GM23338 (cell line): ENCODE measurements around the gene AKR1C1. TPM values are rescaled to one million over a fixed set of nuclear protein-coding genes. Genes with fewer than 3 reads are reported as not detected.

ENCODE experiments used
- ATAC-seq: fragments of 200-7000 bp; cut with Tn5 transposase; 3 replicates; pipeline ENCODE4 v1.9.1; 2020
- DNase-seq: peaks from one replicate; pipeline ENCODE4 v3.0.0-alpha.2; 2015; ENCODE audit warnings: low spot score
- H2AFZ ChIP-seq: fragments of 200-600 bp; sonication (generic); 2 replicates; pipeline ENCODE4 v1.8.0; 2016; ENCODE audit warnings: antibody characterized with exemption, mild to moderate bottlenecking, moderate library complexity
- H3F3A ChIP-seq: fragments of 200-600 bp; sonication (generic); replicated peaks from 2 replicates; pipeline ENCODE4 v1.8.0; 2017; ENCODE audit warnings: antibody characterized with exemption, mixed run types, low read depth
- H3K27ac ChIP-seq: fragments of 200-600 bp; sonication (generic); 2 replicates; pipeline ENCODE4 v1.6.1; 2016; ENCODE audit warnings: low read depth
- H3K27me3 ChIP-seq: fragments of 200-600 bp; sonication (generic); 2 replicates; pipeline ENCODE4 v1.8.0; 2016; ENCODE audit warnings: mild to moderate bottlenecking, mixed run types, moderate library complexity; ENCODE audit not compliant: insufficient read depth
- H3K36me3 ChIP-seq: fragments of 200-600 bp; sonication (generic); 2 replicates; pipeline ENCODE4 v1.8.0; 2016; ENCODE audit warnings: mild to moderate bottlenecking; ENCODE audit not compliant: insufficient read depth
- H3K4me1 ChIP-seq: fragments of 200-600 bp; sonication (generic); 2 replicates; pipeline ENCODE4 v1.8.0; 2016; ENCODE audit warnings: mild to moderate bottlenecking, moderate library complexity; ENCODE audit not compliant: insufficient read depth
- H3K4me2 ChIP-seq: fragments of 200-600 bp; sonication (generic); 2 replicates; pipeline ENCODE4 v1.7.1; 2017; ENCODE audit warnings: mixed run types
- H3K4me3 ChIP-seq: fragments of 200-600 bp; sonication (generic); 2 replicates; pipeline ENCODE4 v1.6.1; 2016; ENCODE audit warnings: mixed run types
- H3K79me2 ChIP-seq: fragments of 200-600 bp; sonication (generic); replicated peaks from 2 replicates; pipeline ENCODE4 v1.8.0; 2017; ENCODE audit warnings: mild to moderate bottlenecking; ENCODE audit not compliant: insufficient read depth
- H3K9me2 ChIP-seq: fragments of 200-600 bp; sonication (generic); 2 replicates; pipeline ENCODE4 v1.8.0; 2017; ENCODE audit not compliant: insufficient read depth
- H4K20me1 ChIP-seq: fragments of 200-600 bp; sonication (generic); replicated peaks from 2 replicates; pipeline ENCODE4 v1.8.0; 2017; ENCODE audit warnings: mild to moderate bottlenecking; ENCODE audit not compliant: insufficient read depth
- H3K27ac Mint-ChIP-seq: 2 replicates; pipeline ENCODE4 v1.8.0; 2020; ENCODE audit warnings: inconsistent platforms, mild to moderate bottlenecking, moderate library complexity, mixed read lengths
- H3K27me3 Mint-ChIP-seq: 3 replicates; pipeline ENCODE4 v1.8.0; 2022; ENCODE audit warnings: low read depth, mild to moderate bottlenecking, moderate library complexity, mixed read lengths, inconsistent platforms; ENCODE audit not compliant: insufficient read depth, poor library complexity
- H3K36me3 Mint-ChIP-seq: 3 replicates; pipeline ENCODE4 v1.8.0; 2021; ENCODE audit warnings: low read depth, mild to moderate bottlenecking, inconsistent platforms, moderate library complexity, mixed read lengths
- H3K4me1 Mint-ChIP-seq: 3 replicates; pipeline ENCODE4 v1.8.0; 2020; ENCODE audit warnings: mild to moderate bottlenecking, inconsistent platforms, mixed read lengths
- H3K4me3 Mint-ChIP-seq: 3 replicates; pipeline ENCODE4 v1.8.0; 2021; ENCODE audit warnings: moderate library complexity, mild to moderate bottlenecking, inconsistent platforms, mixed read lengths
- H3K9me3 Mint-ChIP-seq: 3 replicates; pipeline ENCODE4 v1.8.0; 2020; ENCODE audit warnings: moderate library complexity, mild to moderate bottlenecking, inconsistent platforms, mixed read lengths
- CREB1 ChIP-seq: fragments of 250-450 bp; sonication (Bioruptor Pico); IDR thresholded peaks from 2 replicates; pipeline ENCODE4 v1.5.0; 2020; ENCODE audit warnings: low read depth, mild to moderate bottlenecking, moderate library complexity
- CTCF ChIP-seq, 2 experiments: fragments of 200-600 bp in 1 of 2; sonication (generic) in 1 of 2; conservative IDR thresholded peaks; 2 replicates each; pipeline versions ENCODE4 v1.5.1 to v1.6.1; 2016 to 2017; ENCODE audit warnings: antibody characterized with exemption in 2 of 2, low read depth in 2 of 2, mild to moderate bottlenecking in 2 of 2, moderate library complexity in 1 of 2
- JUNB ChIP-seq: IDR thresholded peaks from one replicate; pipeline ENCODE4 v1.6.1; 2016; ENCODE audit warnings: antibody characterized with exemption; ENCODE audit not compliant: unreplicated experiment
- POLR2AphosphoS5 ChIP-seq: IDR thresholded peaks from 2 replicates; pipeline ENCODE4 v1.6.1; 2016; ENCODE audit warnings: antibody characterized with exemption, low read depth
- STAT1 ChIP-seq: IDR thresholded peaks from one replicate; pipeline ENCODE4 v1.6.1; 2016; ENCODE audit warnings: antibody characterized with exemption; ENCODE audit not compliant: unreplicated experiment
- polyA plus RNA-seq: library from polyadenylated mRNA; unstranded; fragments of >200 nt; fragmentation: Nextera tagmentation; extraction: Ambion mirVana; gene quantifications from 2 replicates; pipeline ENCODE4 v1.2.1, GENCODE V29; 2016
- total RNA-seq: library from RNA; depleted of rRNA; stranded (reverse); fragments of >200 nt; shearing (Covaris generic); gene quantifications from 2 replicates; pipeline ENCODE4 v1.2.3, GENCODE V29; 2014

AKR1C1 gene
- total and polyA plus RNA-seq, 2 experiments from 2014 or later, result 2.6 to 5.1 TPM

GRCh38 chr10:4978870-4979269, 15.7 kb downstream of the AKR1C1 start:
- peaks cover 15% of the 10 kb centered on the region for H3K4me1 Mint-ChIP-seq
- no peak overlapping the region for H3K27ac Mint-ChIP-seq
- no peak for ATAC-seq
- H3K27me3 ChIP-seq, result no peaks in the 10 kb centered on the region
- no peaks in the 10 kb centered on the region for H3K36me3 Mint-ChIP-seq
- no peaks in the 10 kb centered on the region for H3K9me2 ChIP-seq
- no peaks in the 10 kb centered on the region for H3F3A ChIP-seq
- H3K27me3 Mint-ChIP-seq, result peaks cover 9% of the 10 kb centered on the region
- peaks cover 8% of the 10 kb centered on the region; the same call in 1 of the 2 replicates for H3K4me1 ChIP-seq
- H3K4me2 ChIP-seq, result no peak overlapping the region
- H3K9me3 Mint-ChIP-seq, result no peaks in the 10 kb centered on the region
- no peak for DNase-seq
- H2AFZ ChIP-seq, result no peak overlapping the region
- H3K4me3 ChIP-seq, result no peak overlapping the region
- TF ChIP-seq STAT1, result no peak
- H3K36me3 ChIP-seq, result no peaks in the 10 kb centered on the region
- H3K27ac ChIP-seq, result no peak overlapping the region
- no peaks in the 10 kb centered on the region for H3K79me2 ChIP-seq
- no peaks in the 10 kb centered on the region for H4K20me1 ChIP-seq
- H3K4me3 Mint-ChIP-seq, result no peak overlapping the region

GRCh38 chr10:4980793-4981192, 17.6 kb downstream of the AKR1C1 start:
- no peak for DNase-seq
- Histone ChIP-seq H3K4me1 (peaks cover 8% of the 10 kb centered on the region; the same call in 1 of the 2 replicates), H3K36me3 (no peaks in the 10 kb centered on the region), H3K27me3 (no peaks in the 10 kb centered on the region), H3K79me2 (no peaks in the 10 kb centered on the region), H2AFZ (no peak overlapping the region), H3K4me2 (no peak overlapping the region), H3K4me3 (no peak overlapping the region), H3K9me2 (no peaks in the 10 kb centered on the region), H3F3A (no peaks in the 10 kb centered on the region), H3K27ac (no peak overlapping the region), H4K20me1 (no peaks in the 10 kb centered on the region)
- H3K4me1 Mint-ChIP-seq, result peaks cover 15% of the 10 kb centered on the region
- H3K9me3 Mint-ChIP-seq, result no peaks in the 10 kb centered on the region
- ATAC-seq, result no peak
- H3K27me3 Mint-ChIP-seq, result peaks cover 14% of the 10 kb centered on the region
- no peak overlapping the region for H3K27ac Mint-ChIP-seq
- no peak for TF ChIP-seq JUNB
- TF ChIP-seq POLR2AphosphoS5, result no peak
- TF ChIP-seq CREB1, result no peak
- no peaks in the 10 kb centered on the region for H3K36me3 Mint-ChIP-seq
- no peak overlapping the region for H3K4me3 Mint-ChIP-seq

GRCh38 chr10:4981722-4982471, 18.7 kb downstream of the AKR1C1 start:
- Mint-ChIP-seq H3K36me3 (no peaks in the 10 kb centered on the region), H3K4me3 (no peak overlapping the region), H3K4me1 (peaks cover 15% of the 10 kb centered on the region), H3K27ac (peak overlapping the region; percentile 71), H3K9me3 (0 out of 3 replicates have a peak, but pooled peaks cover 3% of the 10 kb centered on the region), H3K27me3 (peaks cover 14% of the 10 kb centered on the region)
- Histone ChIP-seq H2AFZ (peak overlapping the region; percentile 65), H3K36me3 (no peaks in the 10 kb centered on the region), H3F3A (no peaks in the 10 kb centered on the region), H3K4me3 (no peak overlapping the region), H3K79me2 (no peaks in the 10 kb centered on the region), H3K4me2 (0 out of 2 replicates have a peak overlapping the region, but pooled peaks have one; percentile 48), H4K20me1 (no peaks in the 10 kb centered on the region), H3K27me3 (no peaks in the 10 kb centered on the region), H3K9me2 (no peaks in the 10 kb centered on the region), H3K4me1 (peaks cover 8% of the 10 kb centered on the region; the same call in 1 of the 2 replicates), H3K27ac (no peak overlapping the region)
- ATAC-seq (peak; percentile 92), DNase-seq (peak; percentile 91)
- TF ChIP-seq STAT1, result no peak
- TF ChIP-seq CTCF (conservative IDR thresholded peaks at IDR 0.05; ENCODE audit: low read depth in 2 of 2), result peak; percentile 61 to 78
